HepG2 (cell line): Measurements from ENCODE around the gene SAE1. TPM values are rescaled to one million over a fixed set of nuclear protein-coding genes. Genes with fewer than 3 reads are reported as not detected.

Source experiments
- BCL6 ChIP-seq: IDR thresholded peaks from 2 replicates; pipeline ENCODE4 v1.6.1; 2016; ENCODE audit warnings: missing genetic modification reagents, missing compliant biosample characterization
- GABPB1 ChIP-seq: IDR thresholded peaks from 2 replicates; pipeline ENCODE4 v1.6.1; 2016; ENCODE audit warnings: mild to moderate bottlenecking, missing genetic modification reagents, moderate library complexity, missing compliant biosample characterization
- GFI1 ChIP-seq: sonication (generic); formaldehyde crosslinking; IDR thresholded peaks from 2 replicates; pipeline ENCODE4 v1.5.0; 2020; ENCODE audit warnings: missing genetic modification reagents, mild to moderate bottlenecking, borderline replicate concordance
- IRF1 ChIP-seq: sonication (generic); formaldehyde crosslinking; IDR thresholded peaks from 2 replicates; pipeline ENCODE4 v1.4.0; 2020; ENCODE audit warnings: low read depth, mild to moderate bottlenecking, missing genetic modification reagents
- KLF6 ChIP-seq: IDR thresholded peaks from 2 replicates; pipeline ENCODE4 v1.8.0; 2016; ENCODE audit warnings: missing biosample characterization, missing genetic modification reagents
- LRRFIP1 ChIP-seq: sonication (generic); formaldehyde crosslinking; conservative IDR thresholded peaks from 2 replicates; pipeline ENCODE4 v1.4.0; 2020; ENCODE audit warnings: missing genetic modification reagents
- MAX ChIP-seq: IDR thresholded peaks from 2 replicates; pipeline ENCODE4 v1.6.1; 2012; ENCODE audit warnings: inconsistent platforms
- NBN ChIP-seq: fragments of 450-650 bp; conservative IDR thresholded peaks from 2 replicates; pipeline ENCODE4 v1.6.1; 2017
- NFIB ChIP-seq: sonication (generic); formaldehyde crosslinking; IDR thresholded peaks from 2 replicates; pipeline ENCODE4 v1.9.0; 2021; ENCODE audit warnings: missing genetic modification reagents, mild to moderate bottlenecking, borderline replicate concordance
- NPAS2 ChIP-seq: sonication (generic); formaldehyde crosslinking; IDR thresholded peaks from 2 replicates; pipeline ENCODE4 v1.8.0; 2022; ENCODE audit warnings: mild to moderate bottlenecking, missing genetic modification reagents, borderline replicate concordance
- PCBP2 ChIP-seq: fragments of 200-400 bp; formaldehyde crosslinking; optimal IDR thresholded peaks from 2 replicates; pipeline ENCODE3; 2018; ENCODE audit warnings: low read length, low read depth; ENCODE audit not compliant: poor library complexity, severe bottlenecking
- PREB ChIP-seq: sonication (generic); formaldehyde crosslinking; IDR thresholded peaks from 2 replicates; pipeline ENCODE4 v1.4.0; 2020; ENCODE audit warnings: missing genetic modification reagents
- RELA ChIP-seq: sonication (generic); formaldehyde crosslinking; IDR thresholded peaks from 2 replicates; pipeline ENCODE4 v1.4.0; 2020; ENCODE audit warnings: missing genetic modification reagents
- REPIN1 ChIP-seq: sonication (generic); formaldehyde crosslinking; IDR thresholded peaks from 2 replicates; pipeline ENCODE4 v1.8.0; 2022; ENCODE audit warnings: missing genetic modification reagents, low read depth, mild to moderate bottlenecking, borderline replicate concordance
- RFXAP ChIP-seq: sonication (generic); formaldehyde crosslinking; IDR thresholded peaks from 2 replicates; pipeline ENCODE4 v1.4.0; 2020; ENCODE audit warnings: missing genetic modification reagents, borderline replicate concordance
- TFE3 ChIP-seq: IDR thresholded peaks from 2 replicates; pipeline ENCODE4 v1.6.1; 2016
- ZNF207 ChIP-seq: fragments of 450-650 bp; IDR thresholded peaks from 2 replicates; pipeline ENCODE4 v1.6.1; 2016; ENCODE audit warnings: antibody characterized with exemption, borderline replicate concordance
- ZNF24 ChIP-seq: fragments of 450-650 bp; IDR thresholded peaks from 2 replicates; pipeline ENCODE4 v1.6.1; 2017; ENCODE audit warnings: antibody characterized with exemption, mild to moderate bottlenecking
- ZNF574 ChIP-seq: sonication (generic); formaldehyde crosslinking; IDR thresholded peaks from 2 replicates; pipeline ENCODE4 v1.4.0; 2020; ENCODE audit warnings: missing genetic modification reagents
- ZNF839 ChIP-seq: sonication (generic); formaldehyde crosslinking; IDR thresholded peaks from 2 replicates; pipeline ENCODE4 v1.4.0; 2020; ENCODE audit warnings: missing genetic modification reagents, mild to moderate bottlenecking, borderline replicate concordance
- polyA plus RNA-seq, 8 experiments: library from polyadenylated mRNA; depleted of rRNA in 3 of 8; stranded (reverse) in 7 of 8; unstranded in 1 of 8; fragments of >200 nt; fragmentation: Illumina TruSeq in 4 of 8; extraction: Trizol in 4 of 8; gene quantifications; 2 replicates each; pipeline versions ENCODE4 v1.2.1 to v1.2.3, GENCODE V29; 2011 to 2016; ENCODE audit warnings: low read depth in 4 of 8, missing spikeins in 1 of 8, mixed read lengths in 1 of 8; ENCODE audit not compliant: insufficient read depth in 1 of 8
- total RNA-seq, 5 experiments: library from RNA; depleted of rRNA; stranded (reverse); fragments of >200 nt; fragmentation: Illumina TruSeq; extraction: Trizol; gene quantifications; 2 replicates each; pipeline ENCODE4 v1.2.3, GENCODE V29; 2016; ENCODE audit warnings: low read depth in 1 of 5

SAE1 gene
- total and polyA plus RNA-seq, 2 of the 13 experiments (the other 11 are each of a cell fraction or from before 2014, with no cell fraction given): 87.6 to 197 TPM

- TF ChIP-seq TFE3 (peak; percentile 94), RFXAP (CRISPR knock-in tag) (0 out of 2 replicates have a peak, but pooled peaks have one; percentile 64), ZNF207 (no peak), RELA (no peak), BCL6 (CRISPR knock-in tag) (peak; percentile 53), ZNF24 (no peak), MAX (0 out of 2 replicates have a peak, but pooled peaks have one; percentile 33), REPIN1 (CRISPR knock-in tag) (0 out of 2 replicates have a peak, but pooled peaks have one; percentile 60), KLF6 (CRISPR knock-in tag) (no peak), GABPB1 (CRISPR knock-in tag) (peak; percentile 27; the same call in 1 of the 2 replicates), NFIB (no peak), LRRFIP1 (CRISPR knock-in tag) (no peak), ZNF839 (CRISPR knock-in tag) (no peak), NPAS2 (CRISPR knock-in tag) (no peak), PCBP2 (no peak), PREB (no peak), IRF1 (no peak), NBN (no peak), ZNF574 (CRISPR knock-in tag) (peak; percentile 27; the same call in 1 of the 2 replicates), GFI1 (CRISPR knock-in tag) (peak; percentile 8; the same call in 1 of the 2 replicates)
Observed at GRCh38 chr19:47094557-47095475, 35.8 kb upstream of the SAE1 start (continued).
